ENCODE measurements around the gene ADARB2.

The ADARB2 gene

GRCh38 chr10:1293636-1294435 is 443.5 kb downstream of the ADARB2 start:
- DNase-seq (ENCODE audit: low spot score) = no peak
- in situ Hi-C loops (cut with MboI; ENCODE audit: low pct_unique_long_range_greater_than_20kb, low sequenced_read_pairs, unreplicated experiment) = no loop called here
- no peak for TF ChIP-seq CTCF (IDR thresholded peaks at IDR 0.05; ENCODE audit: extremely low read depth, insufficient read depth, missing control alignments)

DNA sequence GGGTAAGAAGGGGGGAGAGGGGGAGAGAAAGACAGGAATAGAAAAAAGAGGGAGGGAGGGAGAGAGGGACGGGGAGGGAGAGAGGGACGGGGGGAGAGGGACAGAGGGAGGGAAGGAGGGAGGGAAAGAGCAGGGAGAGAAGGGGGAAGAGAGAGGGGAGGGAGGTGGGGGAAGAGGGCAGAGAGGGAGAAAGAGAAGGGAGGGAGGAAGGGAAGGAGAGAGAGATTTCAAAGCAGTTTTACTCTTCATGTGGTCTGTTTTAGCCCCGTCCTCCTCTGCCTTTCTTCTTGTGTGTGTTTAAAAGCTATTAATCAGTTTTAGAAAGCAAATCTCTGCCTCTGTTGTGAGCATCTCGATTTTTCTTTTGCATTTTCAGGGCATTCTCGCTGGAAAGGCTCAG is 444.2 kb downstream of the ADARB2 start:
- TF ChIP-seq CTCF (IDR thresholded peaks at IDR 0.05; ENCODE audit: extremely low read depth, insufficient read depth, missing control alignments) = no peak
- in situ Hi-C loops (cut with MboI; ENCODE audit: low pct_unique_long_range_greater_than_20kb, low sequenced_read_pairs, unreplicated experiment) = no loop called here
- DNase-seq (ENCODE audit: low spot score) = no peak

- in situ Hi-C loops (cut with MboI; ENCODE audit: low pct_unique_long_range_greater_than_20kb, low sequenced_read_pairs, unreplicated experiment) = no loop called here
- no peak for DNase-seq (ENCODE audit: low spot score)
- TF ChIP-seq CTCF (IDR thresholded peaks at IDR 0.05; ENCODE audit: extremely low read depth, insufficient read depth, missing control alignments) = no peak
Observed at GRCh38 chr10:1292611-1293031, 444.7 kb downstream of the ADARB2 start.

- DNase-seq (ENCODE audit: low spot score) = no peak
- no peak for TF ChIP-seq CTCF (IDR thresholded peaks at IDR 0.05; ENCODE audit: extremely low read depth, insufficient read depth, missing control alignments)
- in situ Hi-C loops (cut with MboI; ENCODE audit: low pct_unique_long_range_greater_than_20kb, low sequenced_read_pairs, unreplicated experiment) = no loop called here
Observed at GRCh38 chr10:1291178-1292090, 445.9 kb downstream of the ADARB2 start.

DNA sequence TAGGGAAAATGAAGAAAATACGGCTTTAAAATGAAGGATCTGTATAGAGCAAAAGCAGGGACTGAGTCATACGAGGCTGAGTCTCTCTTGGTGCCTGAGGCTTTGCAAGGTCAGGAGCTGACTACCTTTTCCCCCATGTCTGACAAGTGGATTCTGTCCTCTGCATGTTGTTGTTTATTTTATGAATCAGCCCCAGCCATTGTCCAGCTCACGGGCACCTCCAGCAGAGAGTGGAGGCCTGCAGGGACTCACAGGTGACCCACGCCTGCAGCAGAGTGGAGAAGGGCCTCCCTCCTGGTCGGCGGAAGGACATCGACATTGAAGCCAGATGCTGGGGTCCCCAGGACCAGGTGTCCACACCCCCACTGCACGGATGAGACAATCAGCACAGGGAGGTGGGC is 447.3 kb downstream of the ADARB2 start:
- no peak for TF ChIP-seq CTCF (IDR thresholded peaks at IDR 0.05; ENCODE audit: extremely low read depth, insufficient read depth, missing control alignments)
- in situ Hi-C loops (cut with MboI; ENCODE audit: low pct_unique_long_range_greater_than_20kb, low sequenced_read_pairs, unreplicated experiment) = no loop called here
- DNase-seq (ENCODE audit: low spot score) = no peak

DNA sequence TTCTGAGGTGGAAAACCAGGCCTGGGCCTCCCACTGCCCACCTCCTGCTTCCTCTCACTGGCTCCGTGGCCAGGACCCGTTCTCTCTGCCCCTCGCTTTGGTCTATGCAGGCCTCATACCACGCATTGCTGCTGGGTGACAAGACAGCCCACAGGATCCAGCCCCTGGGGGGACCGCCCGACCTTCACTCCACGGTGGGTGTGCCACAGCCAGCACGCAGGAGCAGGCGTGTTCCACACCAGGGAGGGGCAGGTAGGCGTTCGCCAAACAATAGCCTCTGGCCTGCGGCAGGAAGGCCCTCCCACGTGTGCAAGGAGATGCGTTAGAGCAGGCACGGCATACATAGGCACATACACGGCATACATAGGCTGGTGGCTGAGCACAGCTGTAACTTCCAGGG is 447.7 kb downstream of the ADARB2 start:
- in situ Hi-C loops (cut with MboI; ENCODE audit: low pct_unique_long_range_greater_than_20kb, low sequenced_read_pairs, unreplicated experiment) = no loop called here
- TF ChIP-seq CTCF (IDR thresholded peaks at IDR 0.05; ENCODE audit: extremely low read depth, insufficient read depth, missing control alignments) = no peak
- DNase-seq (ENCODE audit: low spot score) = no peak
